COR-L47 (cell line): Measurements from ENCODE around the gene PROP1.
A peak's percentile ranks its signal among the peaks of the same experiment; 100 is the strongest.
"Not testable (repeated sequence)": the region's sequence is repeated elsewhere in the genome, so short reads cannot be mapped to it uniquely, and the experiment has no call there.

ENCODE experiments used
- DNase-seq: peaks from one replicate; lab custom pipeline; 2025; lab: John Stamatoyannopoulos, UW

PROP1 gene

GRCh38 chr5:177945145-177945544, 50.9 kb downstream of the PROP1 start:
- not testable (repeated sequence) for DNase-seq

GRCh38 chr5:177943805-177944736, 52.0 kb downstream of the PROP1 start:
- DNase-seq = peak; percentile 37

DNA sequence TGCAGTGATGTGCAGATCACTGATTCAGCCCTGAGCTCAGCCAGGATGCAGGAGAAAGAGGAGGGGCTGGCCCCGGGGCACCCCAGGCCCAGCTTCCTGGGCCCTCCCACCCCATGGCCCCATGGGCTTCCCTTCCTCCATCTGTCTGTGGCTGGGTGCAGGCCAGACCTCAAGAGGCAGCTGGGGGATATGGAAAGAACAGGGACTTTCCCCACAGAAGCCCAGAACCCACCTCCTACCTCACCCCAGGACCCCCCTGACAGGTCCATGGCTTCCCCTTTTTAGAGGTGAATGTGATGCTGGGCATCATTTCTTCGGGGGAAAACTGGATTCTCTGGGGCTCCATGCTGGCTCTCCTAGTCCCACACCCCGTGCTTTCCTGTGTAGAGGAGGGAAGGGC, 53.1 kb downstream of the PROP1 start:
- not testable (repeated sequence) for DNase-seq
